Right lung (tissue), 10 donors: ENCODE results near the gene ACACB. TPM values are rescaled to one million over a fixed set of nuclear protein-coding genes. Genes with fewer than 3 reads are reported as not detected.

Source experiments
- DNase-seq, 2 donors: peaks; one replicate each; pipeline ENCODE4 v3.0.0-alpha.2; 2013
- long read RNA-seq, 8 donors: transcript quantifications; one replicate each; lab custom pipeline, GENCODE V29; 2026
- polyA plus RNA-seq, 5 donors: library from polyadenylated mRNA; unstranded; fragments of 120-200 nt; gene quantifications; one replicate each; pipeline versions ENCODE4 v1.2.1 to v1.2.3, GENCODE V29; 2013; ENCODE audit warnings: inconsistent platforms in 1 of 5, low replicate concordance in 1 of 5; ENCODE audit not compliant: insufficient read length in 5 of 5, insufficient read depth in 1 of 5

ACACB gene
- polyA plus RNA-seq: 10 to 100 TPM in 4 of 5 donors, 1 to 10 TPM in 1; 9.9 to 15.2 (median 13.7) TPM
- long read RNA-seq, donor 1: 0 reads
- long read RNA-seq, donor 2: 0 reads
- long read RNA-seq, donor 3, partial matches to known transcripts: 8 of 8 reads
- long read RNA-seq, donor 3, other reads (novel, unspliced or antisense): 0 of 8 reads
- long read RNA-seq, donor 4, partial matches to known transcripts: 0 of 1 reads
- long read RNA-seq, donor 4, other reads (novel, unspliced or antisense): 0 of 1 reads
- long read RNA-seq, donor 5, partial matches to known transcripts: 0 of 1 reads
- long read RNA-seq, donor 5, other reads (novel, unspliced or antisense): 0 of 1 reads
- long read RNA-seq, donor 6, partial matches to known transcripts: 0 of 2 reads
- long read RNA-seq, donor 6, other reads (novel, unspliced or antisense): 0 of 2 reads
- long read RNA-seq, donor 7: 0 reads
- long read RNA-seq, donor 8: 0 reads

- DNase-seq: no peak
These were observed at the start of gene ACACB for GRCh38 chr12:109115758-109116610. Gene ACACB (plus strand): TSS chr12:109116587. CDS start chr12:109139406, 22,819 bp downstream.

- no peak for DNase-seq
These were observed 46.8 kb upstream of the ACACB start for GRCh38 chr12:109069307-109070271.

GRCh38 chr12:109074866-109075265 lies 41.5 kb upstream of the ACACB start:
- DNase-seq: no peak

GRCh38 chr12:109082751-109083150 lies 33.6 kb upstream of the ACACB start:
- no peak for DNase-seq

GRCh38 chr12:109084425-109084824 lies 32.0 kb upstream of the ACACB start:
- DNase-seq: no peak

GRCh38 chr12:109085590-109085989 lies 30.8 kb upstream of the ACACB start:
- DNase-seq: no peak

- DNase-seq: no peak
These were observed 29.1 kb upstream of the ACACB start for GRCh38 chr12:109087250-109087649.

GRCh38 chr12:109088818-109089217 lies 27.6 kb upstream of the ACACB start:
- DNase-seq: no peak

- DNase-seq: no peak
These were observed 26.7 kb upstream of the ACACB start for GRCh38 chr12:109089683-109090082.

- DNase-seq: no peak
These were observed 23.8 kb upstream of the ACACB start for GRCh38 chr12:109092497-109093021.

- peak; percentile 89 to 91 for DNase-seq
These were observed 23.1 kb upstream of the ACACB start, which contains the start of gene ALKBH2 for GRCh38 chr12:109093022-109093918. Gene ALKBH2 (minus strand): TSS chr12:109093472. CDS start chr12:109092786, 686 bp downstream.

GRCh38 chr12:109097140-109097434 lies 19.3 kb upstream of the ACACB start:
- no peak for DNase-seq

- DNase-seq: peak; percentile 95
These were observed 18.8 kb upstream of the ACACB start, which contains the start of gene UNG for GRCh38 chr12:109097435-109098182. Gene UNG (plus strand): TSS chr12:109097597. CDS start chr12:109097680, 83 bp downstream.

- peak in 1 of 2 donors; percentile 87 for DNase-seq
These were observed 18.2 kb upstream of the ACACB start for GRCh38 chr12:109098183-109098604.

- no peak for DNase-seq
These were observed 17.7 kb upstream of the ACACB start for GRCh38 chr12:109098651-109099050.

GRCh38 chr12:109099431-109100020 lies 16.9 kb upstream of the ACACB start:
- no peak for DNase-seq

GRCh38 chr12:109100741-109101140 lies 15.6 kb upstream of the ACACB start:
- DNase-seq: no peak

- no peak for DNase-seq
These were observed 13.9 kb upstream of the ACACB start for GRCh38 chr12:109102491-109102890.

- DNase-seq: no peak
These were observed 11.2 kb upstream of the ACACB start for GRCh38 chr12:109105176-109105575.
